ENCODE results near the gene ZNRF1.

Gene ZNRF1

DNA sequence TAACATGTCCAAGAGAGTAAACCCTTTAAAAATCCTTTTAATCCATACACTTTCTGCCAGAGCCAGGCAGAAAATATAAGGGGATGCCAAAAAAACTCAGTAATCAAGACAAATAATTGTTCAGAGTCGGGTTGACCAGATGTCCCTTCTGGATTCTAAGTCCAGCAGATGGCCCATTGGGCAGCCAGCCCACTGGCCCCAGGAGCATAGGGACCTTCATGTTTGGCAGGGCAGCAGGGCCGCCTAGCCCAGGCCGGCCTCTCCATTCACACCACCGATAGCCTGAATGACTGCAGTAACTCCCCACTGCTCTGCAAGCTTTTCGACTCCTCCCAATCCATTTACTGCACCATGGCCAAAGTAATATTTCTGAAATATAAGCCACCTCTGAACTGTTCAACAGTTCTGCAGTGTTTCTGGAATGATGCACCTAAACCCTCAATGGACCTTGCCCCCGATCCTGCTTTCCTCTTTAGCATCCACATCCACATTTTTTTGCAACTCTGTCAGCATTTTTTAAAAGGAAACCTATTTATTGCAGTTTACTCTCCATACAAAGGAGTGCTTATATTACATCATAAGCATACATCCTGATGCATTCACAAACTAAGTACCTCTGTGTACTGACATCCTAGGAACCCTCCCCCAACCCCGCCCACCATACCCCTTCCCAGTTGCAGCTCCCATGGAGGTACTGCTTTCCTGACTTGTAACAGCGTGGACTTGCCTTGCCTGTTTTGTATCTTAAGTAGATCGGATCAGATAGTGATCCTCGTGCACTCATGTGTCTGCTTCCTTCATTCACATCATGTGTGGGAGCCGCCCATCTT, 71.4 kb downstream of the ZNRF1 start:
- TF ChIP-seq FOXM1 (IDR thresholded peaks at IDR 0.05; ENCODE audit: borderline replicate concordance, low read depth) (no peak), CREB1 (IDR thresholded peaks at IDR 0.05; ENCODE audit: low read depth) (no peak)

DNA sequence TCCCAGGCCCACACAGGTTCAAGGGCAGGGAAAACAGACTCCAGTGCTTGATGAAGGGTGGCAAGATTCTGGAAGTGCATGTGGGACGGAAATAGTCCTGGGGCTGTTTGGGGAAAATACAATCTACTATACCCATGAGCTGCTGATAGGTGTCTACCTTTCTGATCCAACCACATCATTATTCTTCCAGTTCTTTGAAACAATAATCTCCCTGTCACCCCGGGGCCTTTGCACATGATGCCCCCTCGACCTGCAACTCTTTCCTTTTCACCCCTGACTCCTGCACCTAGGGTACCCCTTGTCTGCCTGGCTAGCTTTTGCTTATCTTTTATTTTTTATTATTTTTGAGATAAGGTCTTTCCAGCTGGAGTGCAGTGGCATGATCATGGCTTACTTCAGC, 72.8 kb downstream of the ZNRF1 start:
- no peak for TF ChIP-seq NFIC (IDR thresholded peaks at IDR 0.05)
- TF ChIP-seq, protein P1, sequence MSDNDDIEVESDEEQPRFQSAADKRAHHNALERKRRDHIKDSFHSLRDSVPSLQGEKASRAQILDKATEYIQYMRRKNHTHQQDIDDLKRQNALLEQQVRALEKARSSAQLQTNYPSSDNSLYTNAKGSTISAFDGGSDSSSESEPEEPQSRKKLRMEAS (IDR thresholded peaks at IDR 0.05): no peak
- no peak for TF ChIP-seq RAD21 (IDR thresholded peaks at IDR 0.05; ENCODE audit: low read depth)
- TF ChIP-seq TCF12 (IDR thresholded peaks at IDR 0.05; ENCODE audit: low read depth): no peak
- no peak for TF ChIP-seq EP300 (IDR thresholded peaks at IDR 0.05; ENCODE audit: borderline replicate concordance)
- TF ChIP-seq ZBTB7A (IDR thresholded peaks at IDR 0.05; ENCODE audit: low read depth): no peak
- no peak for TF ChIP-seq FOXM1 (IDR thresholded peaks at IDR 0.05; ENCODE audit: borderline replicate concordance, low read depth)
- TF ChIP-seq, protein P2, sequence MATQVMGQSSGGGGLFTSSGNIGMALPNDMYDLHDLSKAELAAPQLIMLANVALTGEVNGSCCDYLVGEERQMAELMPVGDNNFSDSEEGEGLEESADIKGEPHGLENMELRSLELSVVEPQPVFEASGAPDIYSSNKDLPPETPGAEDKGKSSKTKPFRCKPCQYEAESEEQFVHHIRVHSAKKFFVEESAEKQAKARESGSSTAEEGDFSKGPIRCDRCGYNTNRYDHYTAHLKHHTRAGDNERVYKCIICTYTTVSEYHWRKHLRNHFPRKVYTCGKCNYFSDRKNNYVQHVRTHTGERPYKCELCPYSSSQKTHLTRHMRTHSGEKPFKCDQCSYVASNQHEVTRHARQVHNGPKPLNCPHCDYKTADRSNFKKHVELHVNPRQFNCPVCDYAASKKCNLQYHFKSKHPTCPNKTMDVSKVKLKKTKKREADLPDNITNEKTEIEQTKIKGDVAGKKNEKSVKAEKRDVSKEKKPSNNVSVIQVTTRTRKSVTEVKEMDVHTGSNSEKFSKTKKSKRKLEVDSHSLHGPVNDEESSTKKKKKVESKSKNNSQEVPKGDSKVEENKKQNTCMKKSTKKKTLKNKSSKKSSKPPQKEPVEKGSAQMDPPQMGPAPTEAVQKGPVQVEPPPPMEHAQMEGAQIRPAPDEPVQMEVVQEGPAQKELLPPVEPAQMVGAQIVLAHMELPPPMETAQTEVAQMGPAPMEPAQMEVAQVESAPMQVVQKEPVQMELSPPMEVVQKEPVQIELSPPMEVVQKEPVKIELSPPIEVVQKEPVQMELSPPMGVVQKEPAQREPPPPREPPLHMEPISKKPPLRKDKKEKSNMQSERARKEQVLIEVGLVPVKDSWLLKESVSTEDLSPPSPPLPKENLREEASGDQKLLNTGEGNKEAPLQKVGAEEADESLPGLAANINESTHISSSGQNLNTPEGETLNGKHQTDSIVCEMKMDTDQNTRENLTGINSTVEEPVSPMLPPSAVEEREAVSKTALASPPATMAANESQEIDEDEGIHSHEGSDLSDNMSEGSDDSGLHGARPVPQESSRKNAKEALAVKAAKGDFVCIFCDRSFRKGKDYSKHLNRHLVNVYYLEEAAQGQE (IDR thresholded peaks at IDR 0.05; ENCODE audit: low read depth): no peak
- no peak for TF ChIP-seq YY1 (IDR thresholded peaks at IDR 0.05; ENCODE audit: low read depth)
- TF ChIP-seq TAF1 (IDR thresholded peaks at IDR 0.05; ENCODE audit: low read depth): no peak
- no peak for TF ChIP-seq EGR1 (IDR thresholded peaks at IDR 0.05)
- no peak for TF ChIP-seq CREB1 (IDR thresholded peaks at IDR 0.05; ENCODE audit: low read depth)
- TF ChIP-seq TEAD4 (IDR thresholded peaks at IDR 0.05): no peak
- TF ChIP-seq, protein P3, sequence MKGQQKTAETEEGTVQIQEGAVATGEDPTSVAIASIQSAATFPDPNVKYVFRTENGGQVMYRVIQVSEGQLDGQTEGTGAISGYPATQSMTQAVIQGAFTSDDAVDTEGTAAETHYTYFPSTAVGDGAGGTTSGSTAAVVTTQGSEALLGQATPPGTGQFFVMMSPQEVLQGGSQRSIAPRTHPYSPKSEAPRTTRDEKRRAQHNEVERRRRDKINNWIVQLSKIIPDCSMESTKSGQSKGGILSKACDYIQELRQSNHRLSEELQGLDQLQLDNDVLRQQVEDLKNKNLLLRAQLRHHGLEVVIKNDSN (IDR thresholded peaks at IDR 0.05): no peak
- no peak for TF ChIP-seq CEBPB (IDR thresholded peaks at IDR 0.05)

DNA sequence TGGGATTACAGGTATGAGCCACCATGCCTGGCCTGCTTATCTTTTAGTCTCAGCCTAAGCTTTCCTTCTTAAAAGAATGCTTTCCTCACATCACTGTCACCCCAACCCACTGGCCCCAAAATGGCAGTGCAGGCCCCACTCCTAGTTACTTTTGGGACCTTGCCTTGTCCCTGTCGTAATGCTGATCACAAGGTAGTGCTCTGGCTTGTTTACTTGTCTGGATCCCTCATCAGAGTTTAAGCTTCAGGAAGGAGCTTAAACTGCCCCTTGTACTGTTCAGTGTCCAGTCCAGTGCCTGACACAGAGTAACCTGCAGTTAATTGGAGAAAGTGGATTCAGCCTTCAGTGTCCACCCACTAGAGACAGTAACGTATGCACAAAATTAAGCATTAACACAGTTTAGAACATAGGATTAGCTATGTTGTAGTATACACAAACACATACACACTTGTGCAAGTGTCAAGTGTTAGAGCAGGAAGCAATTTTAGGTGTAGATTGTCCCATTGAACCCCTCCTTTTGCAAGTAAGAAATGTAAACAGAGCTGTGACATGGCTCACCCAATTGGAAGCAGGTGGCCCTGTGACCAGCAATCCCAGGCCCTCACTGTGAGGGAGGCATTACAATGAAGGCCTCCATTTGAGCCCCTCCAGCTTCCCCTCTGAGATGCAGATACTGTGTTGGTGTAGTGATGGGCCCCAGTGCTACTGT, 73.6 kb downstream of the ZNRF1 start:
- TF ChIP-seq TAF1 (IDR thresholded peaks at IDR 0.05; ENCODE audit: low read depth): no peak
- no peak for TF ChIP-seq EP300 (IDR thresholded peaks at IDR 0.05; ENCODE audit: borderline replicate concordance)
- TF ChIP-seq CREB1 (IDR thresholded peaks at IDR 0.05; ENCODE audit: low read depth): no peak
- no peak for TF ChIP-seq RAD21 (IDR thresholded peaks at IDR 0.05; ENCODE audit: low read depth)
- no peak for TF ChIP-seq FOXM1 (IDR thresholded peaks at IDR 0.05; ENCODE audit: borderline replicate concordance, low read depth)

DNA sequence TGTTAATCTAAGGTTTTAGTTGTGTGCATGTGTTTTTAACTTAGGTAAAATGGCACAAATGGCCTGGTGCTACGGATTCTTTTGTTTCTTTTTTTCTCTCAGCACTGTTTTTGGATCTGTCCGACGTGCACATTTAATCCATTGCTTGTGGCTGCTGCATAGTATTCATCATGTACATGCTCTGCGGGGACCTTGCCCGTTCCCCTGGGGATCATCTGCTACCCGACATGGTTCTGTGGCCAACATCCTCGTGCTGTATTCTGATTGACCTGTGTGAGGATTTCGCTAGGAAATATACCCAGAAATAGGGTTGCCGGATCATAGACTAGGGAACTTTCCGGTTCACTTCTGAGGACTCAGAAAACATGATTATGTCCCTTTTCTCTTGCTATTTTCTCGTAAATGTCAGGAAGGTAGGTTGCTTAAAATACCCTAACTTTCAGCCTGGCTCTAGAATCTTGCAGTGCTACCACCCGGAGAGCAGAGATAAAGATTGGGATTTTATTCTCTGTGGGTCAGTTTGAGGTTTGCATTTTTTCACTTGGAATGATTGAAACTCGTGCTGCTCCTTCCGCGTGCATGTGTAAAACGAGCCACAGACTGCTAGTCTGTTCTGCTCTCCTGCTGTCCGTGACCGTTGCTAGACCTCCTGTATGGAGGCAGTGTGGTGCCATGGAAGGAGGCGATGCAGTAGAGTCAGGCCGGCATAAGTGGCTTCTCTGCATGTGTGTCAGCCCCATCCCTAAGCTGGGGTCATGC, 74.9 kb downstream of the ZNRF1 start:
- no peak for TF ChIP-seq YY1 (IDR thresholded peaks at IDR 0.05; ENCODE audit: low read depth)
- no peak for TF ChIP-seq CREB1 (IDR thresholded peaks at IDR 0.05; ENCODE audit: low read depth)
- TF ChIP-seq NFIC (IDR thresholded peaks at IDR 0.05): no peak

DNA sequence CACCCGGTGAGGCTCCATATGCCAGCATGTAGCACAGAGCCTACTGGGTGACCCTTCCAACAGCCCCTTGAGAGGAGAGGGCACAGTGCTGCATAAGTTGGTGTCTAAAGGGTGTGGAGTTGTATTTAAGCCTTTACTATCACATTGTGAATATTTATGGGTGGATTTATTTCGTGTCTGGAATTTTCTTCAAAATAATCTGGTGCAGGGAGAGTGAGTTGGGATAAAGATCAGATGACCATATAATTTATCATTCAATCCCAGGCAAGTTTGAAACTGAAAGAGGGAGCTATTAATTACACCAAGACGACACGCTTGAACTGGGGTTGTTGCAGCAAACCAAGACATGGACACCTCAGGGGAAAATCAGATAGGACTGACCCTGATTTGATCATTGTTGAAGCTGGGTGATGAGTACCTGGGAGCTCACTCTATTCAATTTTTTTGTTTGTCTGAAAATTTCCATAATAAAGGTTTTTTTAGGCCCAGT, 75.5 kb downstream of the ZNRF1 start:
- TF ChIP-seq CREB1 (IDR thresholded peaks at IDR 0.05; ENCODE audit: low read depth): no peak
- TF ChIP-seq, protein P1 (IDR thresholded peaks at IDR 0.05): no peak
- no peak for TF ChIP-seq NFIC (IDR thresholded peaks at IDR 0.05)
- no peak for TF ChIP-seq EP300 (IDR thresholded peaks at IDR 0.05; ENCODE audit: borderline replicate concordance)
- TF ChIP-seq, protein P2 (IDR thresholded peaks at IDR 0.05; ENCODE audit: low read depth): no peak
- TF ChIP-seq CEBPB (IDR thresholded peaks at IDR 0.05): no peak
- TF ChIP-seq FOXM1 (IDR thresholded peaks at IDR 0.05; ENCODE audit: borderline replicate concordance, low read depth): no peak

Measured in Ishikawa (cell line).